Upper lobe of left lung (tissue), 6 donors: Measurements from ENCODE around the gene XXYLT1. TPM values are rescaled to one million over a fixed set of nuclear protein-coding genes. Genes with fewer than 3 reads are reported as not detected.

ENCODE experiments used
- ATAC-seq, 2 donors: fragments of 200-7000 bp; cut with Tn5 transposase; one replicate each; pipeline ENCODE4 v1.9.1; 2022; ENCODE audit warnings: mild to moderate bottlenecking in 2 of 2, moderate library complexity in 2 of 2; ENCODE audit not compliant: low FRiP score in 2 of 2
- DNase-seq, 2 donors: peaks; one replicate each; pipeline ENCODE4 v3.0.0-alpha.2; 2019 to 2020
- H3K27ac ChIP-seq, 4 donors: fragments of 200-600 bp; sonication (generic); one replicate each; pipeline ENCODE4 v1.5.1; 2016 to 2019
- H3K27me3 ChIP-seq, 4 donors: fragments of 200-600 bp; sonication (generic); one replicate each; pipeline ENCODE4 v1.5.1; 2017 to 2019
- H3K36me3 ChIP-seq, 4 donors: fragments of 200-600 bp; sonication (generic); one replicate each; pipeline ENCODE4 v1.5.1; 2016 to 2019
- H3K4me1 ChIP-seq, 4 donors: fragments of 200-600 bp; sonication (generic); one replicate each; pipeline ENCODE4 v1.5.1; 2018 to 2019
- H3K4me3 ChIP-seq, 4 donors: fragments of 200-600 bp; sonication (generic); one replicate each; pipeline ENCODE4 v1.5.1; 2017 to 2019; ENCODE audit warnings: mild to moderate bottlenecking in 2 of 4, moderate library complexity in 1 of 4
- H3K9me3 ChIP-seq, 4 donors: fragments of 200-600 bp; sonication (generic); one replicate each; pipeline ENCODE4 v1.5.1; 2018 to 2019
- CTCF ChIP-seq, 6 experiments: fragments of 450-650 bp in 4 of 6; fragments of 200-600 bp in 2 of 6; sonication (generic) in 2 of 6; IDR thresholded peaks; one replicate each; pipeline ENCODE4 v1.5.1; 2016 to 2019; ENCODE audit warnings: antibody characterized with exemption in 6 of 6
- EP300 ChIP-seq, 4 donors: sonication (generic); formaldehyde crosslinking; IDR thresholded peaks; one replicate each; pipeline ENCODE4 v1.5.1; 2017; ENCODE audit warnings: antibody characterized with exemption in 4 of 4, control low read depth in 2 of 4
- POLR2A ChIP-seq, 4 donors: fragments of 450-650 bp; IDR thresholded peaks; one replicate each; pipeline ENCODE4 v1.5.1; 2016 to 2017; ENCODE audit warnings: antibody characterized with exemption in 4 of 4, mild to moderate bottlenecking in 2 of 4
- POLR2AphosphoS5 ChIP-seq, 2 donors: sonication (generic); formaldehyde crosslinking; IDR thresholded peaks; one replicate each; pipeline ENCODE4 v1.5.1; 2017; ENCODE audit warnings: antibody characterized with exemption in 2 of 2
- WGBS, 2 donors: methylation state at CpG; one replicate each; pipeline ENCODE4 v1.1.5; 2017 to 2018; 5-methylcytosine and 5-hydroxymethylcytosine counted together
- total RNA-seq, 6 donors: library from RNA; depleted of rRNA in 4 of 6; stranded (reverse); fragments of >200 nt in 4 of 6; gene quantifications; one replicate each; pipeline versions ENCODE4 v1.1.0 to v1.2.1, GENCODE V29; 2016 to 2021
- donor health status: DM: no; HTN: no; CAD: no; lungs with moderate emphysema.
- donor health status: DM: no; HTN: yes; CAD: no; lungs with severe emphysema.

Gene XXYLT1
- total RNA-seq, 6 donors from 2014 or later, result 6.3 to 9.6 (median 8.6) TPM

GRCh38 chr3:195101927-195102608, 168.9 kb downstream of the XXYLT1 start:
- no peak overlapping the region for H3K4me3 ChIP-seq
- H3K27me3 ChIP-seq, result no peaks in the 10 kb centered on the region
- 77 to 78% methylated on average over 12 to 13 of the region's 13 CpGs for WGBS, 2 donors
- ATAC-seq, result no peak
- peaks cover 17 to 54% (median 48%) of the 10 kb centered on the region in 4 donors for H3K4me1 ChIP-seq
- no peak for TF ChIP-seq POLR2AphosphoS5 (IDR thresholded peaks at IDR 0.05)
- no peak for TF ChIP-seq POLR2A (IDR thresholded peaks at IDR 0.05)
- TF ChIP-seq EP300 (IDR thresholded peaks at IDR 0.05), result no peak
- no peak for TF ChIP-seq CTCF (IDR thresholded peaks at IDR 0.05)
- DNase-seq, result no peak
- no peaks in the 10 kb centered on the region for H3K36me3 ChIP-seq
- H3K27ac ChIP-seq, result peak overlapping the region; percentile 51 to 76 (median 68)
- no peaks in the 10 kb centered on the region for H3K9me3 ChIP-seq

GRCh38 chr3:195101001-195101583, 169.9 kb downstream of the XXYLT1 start:
- no peak overlapping the region for H3K4me3 ChIP-seq
- no peaks in the 10 kb centered on the region for H3K9me3 ChIP-seq
- DNase-seq (peak in 1 of 2 donors; percentile 85), ATAC-seq (peak; percentile 53 to 69)
- H3K27me3 ChIP-seq, result no peaks in the 10 kb centered on the region
- H3K27ac ChIP-seq, result peak overlapping the region; percentile 51 to 76 (median 68)
- TF ChIP-seq POLR2A (IDR thresholded peaks at IDR 0.05), result no peak
- peak in 1 of 2 donors; percentile 13 for TF ChIP-seq POLR2AphosphoS5 (IDR thresholded peaks at IDR 0.05)
- H3K36me3 ChIP-seq, result no peaks in the 10 kb centered on the region
- 60 to 61% methylated on average over 7 to 8 of the region's 8 CpGs for WGBS, 2 donors
- H3K4me1 ChIP-seq, result peaks cover 12 to 48% (median 40%) of the 10 kb centered on the region in 4 donors

DNA sequence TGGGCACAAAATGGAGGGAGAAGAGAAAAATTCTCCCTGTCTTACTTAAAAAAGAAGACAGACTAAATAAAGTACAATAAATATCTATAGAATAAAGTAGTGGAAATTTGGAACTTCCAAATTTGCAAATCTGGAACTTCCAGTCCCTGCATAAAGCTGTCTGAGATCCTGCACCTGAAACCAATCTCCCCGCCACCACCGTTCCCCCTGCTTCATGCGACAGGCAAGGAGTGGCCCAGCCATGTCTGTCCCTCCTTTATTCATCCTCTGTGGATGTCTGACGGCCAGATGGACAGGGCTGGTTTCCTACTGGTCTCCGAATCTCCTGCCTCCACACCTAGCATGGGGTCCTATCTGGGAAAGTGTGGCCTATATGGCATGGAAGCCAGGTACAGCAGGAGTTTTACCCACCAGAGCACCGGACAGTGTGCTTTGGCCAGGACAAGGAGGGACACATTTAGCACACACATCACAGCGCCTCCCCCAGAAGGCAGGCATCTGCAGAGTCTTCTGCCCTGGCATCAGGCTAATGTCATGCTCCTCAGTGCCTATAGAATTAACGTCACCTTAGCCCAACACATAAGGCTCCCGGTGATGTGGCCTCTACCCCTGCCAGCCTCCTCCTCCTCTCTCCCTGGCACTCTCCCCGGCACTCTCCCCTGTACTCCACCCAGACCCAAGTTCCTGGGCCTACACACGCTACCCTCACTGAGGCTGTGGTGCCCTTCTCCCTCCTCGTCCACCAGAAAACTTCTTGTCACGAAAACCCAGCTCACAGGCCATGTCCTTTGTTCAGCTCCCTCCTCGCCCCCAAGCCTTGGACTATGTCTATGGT, 170.8 kb downstream of the XXYLT1 start:
- no peaks in the 10 kb centered on the region for H3K36me3 ChIP-seq

GRCh38 chr3:195098741-195099525, 172.0 kb downstream of the XXYLT1 start:
- H3K9me3 ChIP-seq, result no peaks in the 10 kb centered on the region
- H3K27me3 ChIP-seq, result no peaks in the 10 kb centered on the region
- no peak overlapping the region for H3K27ac ChIP-seq
- ATAC-seq (no peak), DNase-seq (no peak)
- WGBS, 2 donors, result 90 to 93% methylated on average over 16 of the region's 16 CpGs
- H3K4me1 ChIP-seq, result peaks cover 6 to 33% (median 28%) of the 10 kb centered on the region in 4 donors
- TF ChIP-seq CTCF (IDR thresholded peaks at IDR 0.05) (no peak), POLR2A (IDR thresholded peaks at IDR 0.05) (no peak), EP300 (IDR thresholded peaks at IDR 0.05) (no peak)
- no peak overlapping the region for H3K4me3 ChIP-seq
- H3K36me3 ChIP-seq, result no peaks in the 10 kb centered on the region

More for the DNA sequence above, 170.8 kb downstream of the XXYLT1 start:
- Histone ChIP-seq H3K4me1 (peaks cover 11 to 38% (median 31%) of the 10 kb centered on the region in 4 donors), H3K27ac (peak overlapping the region; percentile 51 to 76 (median 68)), H3K9me3 (no peaks in the 10 kb centered on the region), H3K27me3 (no peaks in the 10 kb centered on the region), H3K4me3 (no peak overlapping the region)
- DNase-seq (no peak), ATAC-seq (no peak)
- 90 to 94% methylated on average over 12 to 14 of the region's 14 CpGs for WGBS, 2 donors
- TF ChIP-seq CTCF (IDR thresholded peaks at IDR 0.05), result no peak
- TF ChIP-seq EP300 (IDR thresholded peaks at IDR 0.05), result no peak
- TF ChIP-seq POLR2A (IDR thresholded peaks at IDR 0.05), result no peak
- TF ChIP-seq POLR2AphosphoS5 (IDR thresholded peaks at IDR 0.05), result no peak
